Measurements from ENCODE around the gene EIF4A2. TPM values are rescaled to one million over a fixed set of nuclear protein-coding genes. Genes with fewer than 3 reads are reported as not detected.

EIF4A2 gene
- total RNA-seq, 1 experiment from 2014 or later: 202 TPM

- no TSS peak for BruUV-seq (replicated peaks)
- ChIA-PET POLR2A (interaction anchor here (0.6 to 4.3 kb wide), 13 partner anchors 10 to 840 kb away, joined by 3 to 28 read pairs (median 4); partner anchors contain the start of gene TBCCD1), CTCF (interaction anchor here (0.9 to 3.2 kb wide), 5 partner anchors 8 to 211 kb away, joined by 3 to 15 read pairs (median 4); no protein-coding TSS in a partner anchor)
- peaks cover 42% of the 10 kb centered on the region for H3K4me1 Mint-ChIP-seq (ENCODE audit: insufficient read depth, unreplicated experiment)
- no peak for TF ChIP-seq CTCF (IDR thresholded peaks at IDR 0.05; ENCODE audit: unreplicated experiment)
- intact Hi-C loops (cut with micrococcal nuclease): no loop called here
- H3K4me3 Mint-ChIP-seq (ENCODE audit: unreplicated experiment): no peak overlapping the region
- peak; percentile 73 for DNase-seq (ENCODE audit: unreplicated experiment)
- no peaks in the 10 kb centered on the region for H3K27me3 Mint-ChIP-seq (ENCODE audit: insufficient read depth, unreplicated experiment)
- H3K27ac Mint-ChIP-seq (ENCODE audit: low read depth, unreplicated experiment): peak overlapping the region; percentile 70
- no peaks in the 10 kb centered on the region for H3K9me3 Mint-ChIP-seq (ENCODE audit: unreplicated experiment)
- H3K36me3 Mint-ChIP-seq (ENCODE audit: insufficient read depth, unreplicated experiment): peaks cover 83% of the 10 kb centered on the region
These were observed 7.0 kb downstream of the EIF4A2 start for GRCh38 chr3:186790261-186790981.

- BruUV-seq (replicated peaks): no TSS peak
- no peak overlapping the region for H3K27ac Mint-ChIP-seq (ENCODE audit: low read depth, unreplicated experiment)
- H3K27me3 Mint-ChIP-seq (ENCODE audit: insufficient read depth, unreplicated experiment): no peaks in the 10 kb centered on the region
- H3K4me3 Mint-ChIP-seq (ENCODE audit: unreplicated experiment): no peak overlapping the region
- peaks cover 64% of the 10 kb centered on the region for H3K36me3 Mint-ChIP-seq (ENCODE audit: insufficient read depth, unreplicated experiment)
- intact Hi-C loops (cut with micrococcal nuclease): no loop called here
- POLR2A ChIA-PET: interaction anchor here (0.9 to 2.8 kb wide), 4 partner anchors 9 to 23 kb away, joined by 3 to 26 read pairs (median 4); partner anchors contain the start of gene EIF4A2
- no peak for TF ChIP-seq CTCF (IDR thresholded peaks at IDR 0.05; ENCODE audit: unreplicated experiment)
- no peak for DNase-seq (ENCODE audit: unreplicated experiment)
- no peaks in the 10 kb centered on the region for H3K9me3 Mint-ChIP-seq (ENCODE audit: unreplicated experiment)
- H3K4me1 Mint-ChIP-seq (ENCODE audit: insufficient read depth, unreplicated experiment): peaks cover 6% of the 10 kb centered on the region
- CTCF ChIA-PET: interaction anchor here (0.9 to 1.8 kb wide), 6 partner anchors 8 to 855 kb away, joined by 3 to 12 read pairs (median 4); no protein-coding TSS in a partner anchor
These were observed 15.0 kb downstream of the EIF4A2 start for GRCh38 chr3:186798239-186798874.

GRCh38 chr3:186800285-186800684 lies 16.9 kb downstream of the EIF4A2 start:
- Mint-ChIP-seq H3K36me3 (ENCODE audit: insufficient read depth, unreplicated experiment) (peaks cover 57% of the 10 kb centered on the region), H3K27me3 (ENCODE audit: insufficient read depth, unreplicated experiment) (no peaks in the 10 kb centered on the region)

More at GRCh38 chr3:186800285-186800684, 16.9 kb downstream of the EIF4A2 start:
- intact Hi-C loops (cut with micrococcal nuclease): no loop called here
- Mint-ChIP-seq H3K4me3 (ENCODE audit: unreplicated experiment) (no peak overlapping the region), H3K9me3 (ENCODE audit: unreplicated experiment) (no peaks in the 10 kb centered on the region), H3K4me1 (ENCODE audit: insufficient read depth, unreplicated experiment) (peaks cover 6% of the 10 kb centered on the region), H3K27ac (ENCODE audit: low read depth, unreplicated experiment) (no peak overlapping the region)
- TF ChIP-seq CTCF (IDR thresholded peaks at IDR 0.05; ENCODE audit: unreplicated experiment): no peak
- POLR2A ChIA-PET: interaction anchor here (0.9 to 2.5 kb wide), 2 partner anchors 9 to 12 kb away, joined by 3 to 11 read pairs; no protein-coding TSS in a partner anchor
- no TSS peak for BruUV-seq (replicated peaks)
- CTCF ChIA-PET: no interaction called here
- DNase-seq (ENCODE audit: unreplicated experiment): no peak
